Measurements from ENCODE around the gene RAB3GAP2.
"Not testable (repeated sequence)": the region's sequence is repeated elsewhere in the genome, so short reads cannot be mapped to it uniquely, and the experiment has no call there.

Gene RAB3GAP2

GRCh38 chr1:220129479-220130210 lies 142.6 kb downstream of the RAB3GAP2 start:
- DNase-seq = no peak

DNA sequence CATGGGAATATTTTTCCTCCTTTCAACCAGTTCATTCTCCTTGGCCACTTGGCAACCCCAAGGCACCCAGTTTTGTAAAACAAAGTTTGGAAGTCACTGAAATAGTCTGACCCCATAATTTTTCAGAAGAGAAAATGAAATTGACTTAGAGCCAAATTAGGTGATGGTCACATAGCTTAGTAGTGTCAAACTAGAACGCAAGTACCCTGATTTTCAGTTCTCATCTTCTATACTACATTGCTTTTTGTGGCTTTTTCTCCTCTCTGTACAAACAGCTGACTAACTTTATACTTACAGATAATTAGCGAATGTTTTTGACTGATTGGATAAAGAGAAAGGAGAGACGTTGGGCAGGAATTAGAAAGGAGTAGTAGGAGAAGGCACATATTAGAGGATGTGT lies 145.2 kb downstream of the RAB3GAP2 start:
- DNase-seq = no peak

GRCh38 chr1:220124542-220124941 lies 147.7 kb downstream of the RAB3GAP2 start:
- peak; percentile 61 for DNase-seq

DNA sequence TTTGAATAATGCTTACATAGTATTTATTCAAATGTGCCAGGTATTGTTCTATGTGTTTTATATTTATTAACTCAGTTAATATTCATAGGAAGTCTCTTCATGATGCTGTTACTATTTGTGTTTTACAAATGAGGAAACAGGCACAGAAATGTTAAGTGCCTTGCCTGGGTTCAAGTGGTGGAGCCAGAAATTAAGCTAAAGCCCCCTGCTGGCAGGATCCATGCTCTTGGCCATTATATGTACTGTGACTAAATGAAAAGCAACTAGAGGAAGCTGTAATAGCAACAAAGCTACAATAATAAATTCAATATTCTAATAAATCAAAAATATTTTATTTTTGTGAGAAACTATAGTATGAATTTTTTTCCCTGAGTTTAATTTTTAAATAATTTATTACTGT lies 148.4 kb downstream of the RAB3GAP2 start:
- DNase-seq = peak; percentile 74

GRCh38 chr1:220123066-220123465 lies 149.2 kb downstream of the RAB3GAP2 start:
- no peak for DNase-seq

- peak; percentile 30 for DNase-seq
Measured at GRCh38 chr1:220121791-220122530, 150.3 kb downstream of the RAB3GAP2 start.

DNA sequence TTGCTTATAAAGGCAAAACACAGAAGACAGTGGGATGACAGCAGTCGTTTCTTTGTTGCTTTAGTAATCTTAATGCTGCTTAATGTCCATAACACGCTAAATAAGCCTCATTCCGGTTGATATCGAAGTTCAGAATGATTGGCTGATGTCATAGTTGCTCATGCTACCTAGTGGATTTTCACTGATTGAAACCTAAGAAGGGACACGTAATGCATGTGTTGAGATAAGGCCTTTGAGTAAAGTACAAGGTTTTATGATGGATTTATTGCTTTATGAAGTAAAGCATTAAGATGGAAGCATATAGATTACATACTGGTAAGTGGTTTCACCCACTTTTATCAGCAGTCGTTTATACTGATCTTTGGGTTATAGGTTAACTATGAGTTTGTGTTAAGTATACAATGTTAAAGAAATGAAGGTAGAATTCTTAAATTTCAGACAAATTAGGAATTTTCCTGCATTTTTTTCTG lies 153.2 kb downstream of the RAB3GAP2 start:
- peak; percentile 84 for DNase-seq

DNA sequence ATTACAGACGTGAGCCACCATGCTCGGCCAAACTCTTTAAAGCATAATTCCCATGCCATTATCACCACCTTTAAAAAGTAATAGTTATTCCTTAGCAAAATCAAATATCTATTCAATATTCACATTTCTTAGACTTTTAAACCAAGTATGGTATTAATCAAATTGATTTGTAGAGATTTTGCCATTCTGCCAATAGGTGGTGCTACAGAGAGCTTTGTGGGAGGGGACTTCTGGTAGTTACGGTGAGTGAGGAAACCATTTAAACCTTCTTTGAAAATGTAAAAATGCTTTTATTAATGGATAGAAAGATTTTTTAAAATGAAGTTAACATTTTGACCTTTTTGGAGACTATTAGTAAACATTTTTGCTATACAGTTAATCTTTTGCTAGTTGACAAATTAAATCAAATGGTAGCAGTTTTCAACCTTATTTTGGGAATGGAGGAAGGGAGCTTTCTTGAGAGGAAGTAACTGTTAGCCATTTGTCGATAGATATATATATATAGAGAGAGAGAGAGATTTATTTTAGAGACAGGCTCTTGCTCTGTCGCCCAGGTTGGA lies 159.0 kb downstream of the RAB3GAP2 start:
- DNase-seq = peak; percentile 76

DNA sequence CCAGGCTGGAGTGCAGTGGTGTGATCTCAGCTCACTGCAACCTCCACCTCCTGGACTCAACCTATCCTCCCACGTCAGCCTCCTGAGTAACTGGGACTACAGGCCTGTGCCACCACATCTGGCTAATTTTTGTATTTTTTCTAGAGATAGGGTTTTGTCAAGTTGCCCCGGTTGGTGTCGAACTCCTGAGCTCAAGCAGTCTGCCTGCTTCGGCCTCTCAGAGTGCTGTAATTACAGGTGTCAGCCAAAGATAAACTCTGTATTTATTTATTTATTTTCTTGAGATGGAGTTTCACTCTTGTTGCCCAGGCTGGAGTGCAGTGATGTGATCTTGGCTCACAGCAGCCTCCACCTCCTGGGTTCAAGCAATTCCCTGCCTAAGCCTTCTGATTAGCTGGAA lies 159.7 kb downstream of the RAB3GAP2 start:
- not testable (repeated sequence) for DNase-seq

- DNase-seq = not testable (repeated sequence)
Measured at GRCh38 chr1:220110473-220110872, 161.8 kb downstream of the RAB3GAP2 start.

DNA sequence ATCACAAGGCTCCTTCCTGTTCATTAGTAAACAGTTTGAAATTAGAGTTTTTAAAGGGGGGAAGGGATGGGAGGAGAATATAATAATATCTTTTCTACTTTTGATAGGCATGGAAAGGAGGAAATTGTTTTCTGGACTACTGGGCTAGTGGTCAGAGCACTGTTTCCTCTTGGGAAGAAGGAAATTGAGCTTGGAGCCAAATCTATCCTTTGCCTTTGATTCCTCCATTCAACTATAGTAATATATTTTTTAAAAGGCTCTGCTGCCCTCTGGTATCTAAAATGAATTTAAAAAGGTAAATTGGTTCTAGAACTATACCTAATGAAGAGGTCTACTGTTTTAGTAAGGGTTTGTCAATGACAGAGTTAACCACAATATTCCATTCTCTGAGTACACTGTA lies 172.4 kb downstream of the RAB3GAP2 start:
- no peak for DNase-seq
